ENCODE results near the gene EARS2. TPM values are rescaled to one million over a fixed set of nuclear protein-coding genes. Genes with fewer than 3 reads are reported as not detected.
A peak's percentile ranks its signal among the peaks of the same experiment; 100 is the strongest.

Gene EARS2
- total RNA-seq, 4 donors from 2014 or later = 13.8 to 37.4 (median 28.0) TPM

DNA sequence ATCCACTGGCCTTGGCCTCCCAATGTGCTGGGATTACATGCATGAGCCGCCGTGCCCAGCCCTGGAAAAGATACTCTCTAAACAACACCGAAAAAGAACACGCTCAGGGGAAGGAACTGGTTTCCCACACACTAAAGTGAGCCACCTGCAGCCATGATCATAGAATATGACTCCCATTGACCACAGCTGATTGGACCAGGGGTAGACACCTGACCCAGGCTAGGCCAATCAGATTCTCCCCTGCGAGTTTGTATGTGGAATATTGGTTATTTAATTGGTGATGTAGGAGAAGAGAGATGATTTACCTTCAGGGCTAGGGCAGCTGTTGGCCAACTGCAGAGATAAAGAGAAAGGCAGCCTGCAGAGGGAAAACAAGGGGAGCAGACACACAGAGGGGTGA lies 37.9 kb downstream of the EARS2 start:
- H3K4me1 ChIP-seq = no peaks in the 10 kb centered on the region
- H3K27me3 ChIP-seq = no peaks in the 10 kb centered on the region
- H3K4me3 ChIP-seq = no peak overlapping the region
- no peak for DNase-seq
- H3K9me3 ChIP-seq = no peaks in the 10 kb centered on the region
- H3K36me3 ChIP-seq = peaks cover 0 to 24% (median 0%) of the 10 kb centered on the region in 3 donors
- no peak for TF ChIP-seq POLR2A (IDR thresholded peaks at IDR 0.05)
- TF ChIP-seq, protein P1, sequence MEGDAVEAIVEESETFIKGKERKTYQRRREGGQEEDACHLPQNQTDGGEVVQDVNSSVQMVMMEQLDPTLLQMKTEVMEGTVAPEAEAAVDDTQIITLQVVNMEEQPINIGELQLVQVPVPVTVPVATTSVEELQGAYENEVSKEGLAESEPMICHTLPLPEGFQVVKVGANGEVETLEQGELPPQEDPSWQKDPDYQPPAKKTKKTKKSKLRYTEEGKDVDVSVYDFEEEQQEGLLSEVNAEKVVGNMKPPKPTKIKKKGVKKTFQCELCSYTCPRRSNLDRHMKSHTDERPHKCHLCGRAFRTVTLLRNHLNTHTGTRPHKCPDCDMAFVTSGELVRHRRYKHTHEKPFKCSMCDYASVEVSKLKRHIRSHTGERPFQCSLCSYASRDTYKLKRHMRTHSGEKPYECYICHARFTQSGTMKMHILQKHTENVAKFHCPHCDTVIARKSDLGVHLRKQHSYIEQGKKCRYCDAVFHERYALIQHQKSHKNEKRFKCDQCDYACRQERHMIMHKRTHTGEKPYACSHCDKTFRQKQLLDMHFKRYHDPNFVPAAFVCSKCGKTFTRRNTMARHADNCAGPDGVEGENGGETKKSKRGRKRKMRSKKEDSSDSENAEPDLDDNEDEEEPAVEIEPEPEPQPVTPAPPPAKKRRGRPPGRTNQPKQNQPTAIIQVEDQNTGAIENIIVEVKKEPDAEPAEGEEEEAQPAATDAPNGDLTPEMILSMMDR (IDR thresholded peaks at IDR 0.05) = no peak
- peak overlapping the region in 1 of 4 donors; percentile 61 for H3K27ac ChIP-seq

DNA sequence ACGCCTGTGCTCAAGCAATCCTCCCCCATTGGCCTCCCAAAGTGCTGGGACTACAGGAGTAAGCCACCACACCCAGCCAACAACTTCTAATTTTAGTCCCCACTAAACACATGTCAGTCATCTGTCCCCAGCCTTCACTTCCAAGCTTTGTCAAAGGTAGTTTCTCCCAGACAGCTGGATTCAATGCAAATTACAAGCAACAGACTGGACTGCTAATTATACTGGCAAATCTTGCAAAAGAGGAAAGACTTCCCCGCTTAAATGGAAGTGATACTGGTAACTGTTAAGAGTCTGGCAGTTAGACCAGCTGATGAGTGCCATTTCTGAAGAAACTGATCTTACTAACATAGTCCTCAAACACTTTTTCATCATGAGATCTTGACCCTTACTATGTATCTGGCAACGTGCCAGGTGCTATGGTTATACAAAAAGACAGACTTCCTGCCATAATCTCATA lies 38.7 kb downstream of the EARS2 start:
- TF ChIP-seq, protein P1 (IDR thresholded peaks at IDR 0.05) = no peak
- TF ChIP-seq POLR2A (IDR thresholded peaks at IDR 0.05) = no peak
- Histone ChIP-seq H3K27ac (peak overlapping the region in 1 of 4 donors; percentile 61), H3K9me3 (no peaks in the 10 kb centered on the region), H3K4me3 (no peak overlapping the region), H3K4me1 (no peaks in the 10 kb centered on the region), H3K36me3 (peaks cover 0 to 15% (median 0%) of the 10 kb centered on the region in 3 donors), H3K27me3 (no peaks in the 10 kb centered on the region)
- peak in 1 of 3 donors; percentile 32 for DNase-seq

DNA sequence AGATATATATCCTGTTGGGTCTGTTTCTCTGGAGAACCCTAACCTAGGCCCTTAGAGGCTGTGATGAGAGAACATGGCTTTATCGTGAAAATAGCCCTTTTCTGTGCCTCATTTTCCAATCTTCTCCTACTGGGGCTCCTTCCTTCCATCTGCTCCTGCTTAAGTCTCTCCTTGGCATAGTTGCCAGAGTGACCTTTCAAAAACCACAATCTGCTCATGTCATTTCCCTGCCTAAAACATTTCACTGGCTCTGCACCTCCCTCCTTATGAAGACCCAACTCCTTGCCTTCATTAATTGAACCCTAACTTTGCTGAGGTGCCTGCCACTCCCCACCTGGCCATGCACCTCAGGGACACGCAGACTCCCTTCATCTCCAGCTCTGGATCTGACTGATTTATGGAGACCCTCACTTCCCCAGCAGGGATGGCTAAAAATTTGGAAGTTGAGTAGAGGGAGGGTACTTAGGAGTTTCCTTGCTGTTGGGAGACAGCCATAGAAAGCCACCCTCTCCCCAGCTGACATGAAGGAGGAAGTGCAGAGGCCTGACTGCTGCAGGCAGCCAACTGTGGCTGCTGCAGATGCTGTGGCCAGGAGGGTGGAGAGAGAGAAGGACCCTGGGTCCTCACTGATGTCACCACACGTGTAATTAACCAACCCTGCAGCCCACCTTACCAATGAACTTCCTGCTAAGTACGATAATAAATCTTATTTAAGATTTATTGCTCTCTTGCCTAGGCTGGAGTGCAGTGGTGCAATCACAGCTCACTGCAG lies 40.6 kb downstream of the EARS2 start:
- H3K9me3 ChIP-seq = no peaks in the 10 kb centered on the region
- H3K27ac ChIP-seq = peak overlapping the region in 1 of 4 donors; percentile 66
- DNase-seq = peak in 2 of 3 donors; percentile 76 to 79
- no peaks in the 10 kb centered on the region for H3K36me3 ChIP-seq
- H3K4me1 ChIP-seq = no peaks in the 10 kb centered on the region
- H3K27me3 ChIP-seq = no peaks in the 10 kb centered on the region
- H3K4me3 ChIP-seq = no peak overlapping the region
- TF ChIP-seq, protein P1 (IDR thresholded peaks at IDR 0.05) = no peak
- TF ChIP-seq POLR2A (IDR thresholded peaks at IDR 0.05) = no peak

DNA sequence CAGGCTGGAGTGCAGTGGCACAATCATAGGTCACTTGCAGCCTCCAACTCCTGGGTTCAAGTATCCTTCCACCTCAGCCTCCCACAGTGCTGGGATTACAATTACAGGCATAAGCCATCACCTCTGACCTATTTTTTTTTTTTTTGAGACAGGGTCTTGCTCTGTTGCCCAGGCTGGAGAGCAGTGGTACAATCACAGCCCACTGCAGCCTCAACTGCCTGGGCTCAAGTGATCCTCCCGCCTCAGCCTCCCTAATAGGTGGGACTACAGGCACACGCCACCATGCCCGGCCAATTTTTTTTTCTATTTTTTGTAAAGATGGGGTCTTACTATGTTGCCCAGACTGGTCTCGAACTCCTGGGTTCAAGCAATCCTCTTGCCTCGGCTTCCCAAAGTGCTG lies 41.3 kb downstream of the EARS2 start:
- no peak for DNase-seq
- TF ChIP-seq, protein P1 (IDR thresholded peaks at IDR 0.05) = no peak
- no peak for TF ChIP-seq POLR2A (IDR thresholded peaks at IDR 0.05)
- Histone ChIP-seq H3K27ac (peak overlapping the region in 1 of 4 donors; percentile 66), H3K27me3 (no peaks in the 10 kb centered on the region), H3K36me3 (no peaks in the 10 kb centered on the region), H3K9me3 (no peaks in the 10 kb centered on the region), H3K4me1 (no peaks in the 10 kb centered on the region), H3K4me3 (no peak overlapping the region)

DNA sequence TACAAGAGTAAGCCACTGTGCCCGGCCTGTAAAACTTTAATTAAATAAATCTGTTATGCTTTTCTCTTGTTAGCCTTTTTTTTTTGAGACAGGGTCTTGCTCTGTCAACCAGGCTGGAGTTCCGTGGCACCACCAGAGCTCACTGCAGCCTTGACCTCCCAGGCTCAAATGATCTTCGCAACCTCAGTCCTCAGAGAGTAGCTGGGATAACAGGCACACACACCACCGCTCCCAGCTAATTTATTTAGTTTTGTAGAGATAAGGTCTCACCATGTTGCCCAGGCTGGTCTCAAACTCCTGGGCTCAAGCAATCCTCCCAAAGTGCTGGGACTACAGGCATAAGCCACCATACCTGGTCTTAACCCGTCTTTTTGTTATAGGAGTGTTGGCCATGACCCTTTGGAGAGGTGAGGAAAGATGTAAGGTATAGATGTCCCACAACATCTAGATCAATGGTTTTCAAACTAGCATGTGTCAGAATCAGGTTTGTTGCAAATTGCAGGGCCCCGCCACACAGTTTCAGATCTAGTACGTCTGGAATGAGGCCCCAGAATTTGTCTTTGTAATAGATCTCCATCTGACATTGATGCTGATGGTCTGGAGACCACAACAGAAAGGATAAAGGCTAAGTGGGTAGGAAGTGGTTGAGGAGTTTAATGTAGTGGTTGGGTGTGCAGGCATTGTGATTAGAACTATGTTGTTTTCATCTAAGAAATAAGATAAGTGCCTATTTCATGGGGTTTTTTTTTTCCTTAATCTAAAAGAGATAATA lies 42.6 kb downstream of the EARS2 start:
- peak overlapping the region in 1 of 4 donors; percentile 10 for H3K27ac ChIP-seq
- H3K36me3 ChIP-seq = no peaks in the 10 kb centered on the region
- H3K27me3 ChIP-seq = no peaks in the 10 kb centered on the region
- H3K4me1 ChIP-seq = no peaks in the 10 kb centered on the region
- no peaks in the 10 kb centered on the region for H3K9me3 ChIP-seq
- DNase-seq = no peak
- TF ChIP-seq, protein P1 (IDR thresholded peaks at IDR 0.05) = no peak
- TF ChIP-seq POLR2A (IDR thresholded peaks at IDR 0.05) = no peak
- H3K4me3 ChIP-seq = no peak overlapping the region
